NCI-H2107 treated with DMSO at 0.1 percent for 48 hours (cell line): ENCODE measurements around the gene FRS2.

ENCODE experiments used
- DNase-seq: peaks from one replicate; lab custom pipeline; 2025; ENCODE audit not compliant: unreplicated experiment; lab: John Stamatoyannopoulos, UW

The FRS2 gene

GRCh38 chr12:69620921-69621320 is 150.7 kb downstream of the FRS2 start:
- no peak for DNase-seq

DNA sequence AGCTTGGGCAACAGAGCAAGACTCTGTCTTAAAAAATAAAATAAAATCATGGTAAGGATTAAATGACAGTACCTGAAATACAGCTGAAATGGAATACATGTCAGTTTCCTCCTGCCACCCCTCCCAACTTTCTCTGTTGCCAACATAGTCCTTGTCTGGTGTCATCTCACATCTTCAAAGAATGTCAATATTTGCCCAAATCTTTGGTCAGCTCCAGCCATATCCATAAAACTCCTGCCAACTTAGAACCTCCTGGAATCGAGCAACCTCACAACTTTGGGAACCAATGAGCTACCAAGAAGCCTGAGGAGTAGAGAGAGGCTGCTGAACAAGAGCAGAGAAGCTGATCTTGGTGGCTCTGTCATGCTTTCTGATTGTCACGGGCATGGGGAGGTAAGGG is 151.4 kb downstream of the FRS2 start:
- no peak for DNase-seq

- peak; percentile 67 for DNase-seq
These were observed 153.8 kb downstream of the FRS2 start for GRCh38 chr12:69623970-69624369.

DNA sequence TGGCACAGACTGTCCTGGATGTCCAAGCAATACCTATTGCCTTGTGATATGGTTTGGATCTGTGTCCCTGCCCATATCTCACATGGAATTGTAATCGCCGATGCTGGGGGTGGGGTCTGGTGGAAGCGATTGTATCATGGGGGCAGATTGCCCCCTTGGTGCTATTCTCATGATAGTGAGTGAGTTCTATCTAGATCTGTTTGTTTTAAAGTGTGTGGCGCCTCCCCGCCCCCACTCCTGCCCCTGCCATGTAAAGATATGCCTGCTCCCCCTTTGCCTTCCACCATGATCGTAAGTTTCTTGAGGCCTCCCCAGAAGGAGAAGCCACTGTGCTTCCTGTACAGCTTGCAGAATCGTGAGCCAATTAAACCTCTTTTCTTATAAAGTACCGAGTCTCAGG is 157.3 kb downstream of the FRS2 start:
- no peak for DNase-seq
